Measurements from ENCODE around the gene OR14C36.
"Not testable (repeated sequence)": the region's sequence is repeated elsewhere in the genome, so short reads cannot be mapped to it uniquely, and the experiment has no call there.

Gene OR14C36, protein sequence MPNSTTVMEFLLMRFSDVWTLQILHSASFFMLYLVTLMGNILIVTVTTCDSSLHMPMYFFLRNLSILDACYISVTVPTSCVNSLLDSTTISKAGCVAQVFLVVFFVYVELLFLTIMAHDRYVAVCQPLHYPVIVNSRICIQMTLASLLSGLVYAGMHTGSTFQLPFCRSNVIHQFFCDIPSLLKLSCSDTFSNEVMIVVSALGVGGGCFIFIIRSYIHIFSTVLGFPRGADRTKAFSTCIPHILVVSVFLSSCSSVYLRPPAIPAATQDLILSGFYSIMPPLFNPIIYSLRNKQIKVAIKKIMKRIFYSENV

DNA sequence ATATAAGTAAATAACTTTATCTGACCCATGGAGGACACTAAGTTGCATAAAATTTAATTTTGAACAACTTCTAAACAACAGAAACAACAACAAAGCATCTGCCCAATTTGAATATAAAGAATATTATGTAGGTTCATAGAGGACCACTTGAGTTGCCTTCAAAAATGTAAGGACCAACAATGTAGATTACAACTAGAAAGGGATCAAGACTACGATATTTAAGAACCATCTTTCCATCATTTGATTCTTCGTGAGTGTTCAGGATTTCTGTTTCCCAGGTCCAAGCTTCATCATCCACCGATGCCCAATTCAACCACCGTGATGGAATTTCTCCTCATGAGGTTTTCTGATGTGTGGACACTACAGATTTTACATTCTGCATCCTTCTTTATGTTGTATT lies at the start of gene OR14C36:
Gene OR14C36, plus strand, starts transcription at position 301 of the 400 bp plus-strand sequence. Its CDS starts 0 bp downstream, at position 301.
- no peak for DNase-seq (ENCODE audit: low read depth)

- DNase-seq (ENCODE audit: low read depth) = no peak
Measured at GRCh38 chr1:248303324-248303723, 45.3 kb upstream of the OR14C36 start, which contains the start of gene OR2T12. Gene OR2T12, minus strand, starts transcription at chr1:248303424. Its CDS starts 7,846 bp downstream, at chr1:248295578.

GRCh38 chr1:248305672-248306071 lies 42.9 kb upstream of the OR14C36 start:
- DNase-seq (ENCODE audit: low read depth) = not testable (repeated sequence)

DNA sequence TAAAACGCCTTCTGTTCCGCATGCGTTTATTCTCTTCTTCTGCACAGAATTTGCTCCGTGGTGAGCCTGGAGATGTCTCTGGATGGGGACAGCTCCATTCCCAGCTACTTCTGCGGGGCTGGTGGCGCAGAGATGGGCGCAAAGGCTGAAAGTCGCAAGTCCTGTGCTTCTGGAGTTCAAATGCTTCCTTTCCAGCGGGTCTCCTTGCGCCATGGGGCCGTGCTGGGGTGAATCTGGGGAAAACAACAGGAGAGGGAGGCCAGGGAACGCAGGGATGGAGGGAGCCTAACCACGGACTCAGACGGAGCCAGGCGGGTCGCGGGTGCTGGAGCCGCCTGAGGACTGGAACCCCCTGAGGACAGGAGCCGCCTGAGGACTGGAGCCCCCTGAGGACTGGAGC lies 42.5 kb upstream of the OR14C36 start:
- DNase-seq (ENCODE audit: low read depth) = no peak

DNA sequence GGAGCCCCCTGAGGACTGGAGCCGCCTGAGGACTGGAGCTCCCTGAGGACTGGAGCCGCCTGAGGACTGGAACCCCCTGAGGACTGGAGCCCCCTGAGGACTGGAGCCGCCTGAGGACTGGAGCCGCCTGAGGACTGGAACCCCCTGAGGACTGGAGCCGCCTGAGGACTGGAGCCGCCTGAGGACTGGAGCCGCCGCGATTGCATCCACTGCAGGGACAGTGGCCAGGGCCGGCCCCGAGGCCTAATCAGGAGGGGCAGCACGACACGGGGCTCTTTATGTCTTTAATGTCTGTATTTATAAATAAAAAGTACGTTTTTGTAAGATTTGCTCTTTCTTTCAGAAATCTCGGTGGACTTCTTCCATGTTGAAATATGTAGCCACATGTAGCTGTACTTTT lies 41.8 kb upstream of the OR14C36 start:
- not testable (repeated sequence) for DNase-seq (ENCODE audit: low read depth)

- DNase-seq (ENCODE audit: low read depth) = no peak
Measured at GRCh38 chr1:248316796-248317195, 31.8 kb upstream of the OR14C36 start.

- DNase-seq (ENCODE audit: low read depth) = no peak
Measured at GRCh38 chr1:248324468-248324867, 24.1 kb upstream of the OR14C36 start, which contains the start of gene OR2M7. Gene OR2M7, minus strand, starts transcription at chr1:248324568. Its CDS starts 0 bp downstream, at chr1:248324568.

DNA sequence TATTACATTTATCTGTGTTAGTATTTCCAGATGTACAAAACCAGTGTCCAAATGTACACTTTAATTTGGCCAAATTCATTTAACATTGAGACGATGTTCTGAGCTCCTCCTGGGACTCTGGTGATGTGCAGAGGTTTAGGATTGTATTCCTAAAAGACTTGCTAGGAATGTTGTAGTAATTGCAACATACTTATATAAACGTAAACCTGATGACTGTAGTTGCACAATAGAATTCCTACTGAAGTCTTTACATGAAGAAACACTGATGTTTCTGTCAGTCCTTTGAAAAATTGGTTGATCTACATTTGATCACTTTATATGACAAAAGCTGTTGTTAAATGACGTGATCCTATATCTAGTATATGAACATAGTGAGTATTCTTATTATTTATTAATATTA lies 5.1 kb upstream of the OR14C36 start:
- no peak for DNase-seq (ENCODE audit: low read depth)

DNA sequence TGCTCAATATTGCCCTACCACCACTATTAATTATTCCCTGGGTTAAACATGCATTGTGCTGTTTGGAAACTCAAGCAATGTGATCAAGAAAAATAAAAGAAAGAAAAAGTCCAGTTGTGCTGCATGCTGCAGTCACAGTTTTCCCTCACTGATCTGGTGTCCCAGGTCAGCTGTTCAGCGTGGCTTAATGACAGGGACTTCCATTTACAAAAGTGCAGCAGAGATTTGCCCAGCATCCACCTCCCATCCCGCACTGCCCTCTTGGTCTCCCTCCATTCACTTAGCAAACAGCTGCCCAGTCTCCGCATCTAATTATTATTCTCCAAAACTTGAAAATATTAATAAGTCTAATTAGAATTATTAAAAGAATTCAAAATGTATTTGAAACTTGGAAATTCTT lies 10.8 kb downstream of the OR14C36 start:
- no peak for DNase-seq (ENCODE audit: low read depth)

- DNase-seq (ENCODE audit: low read depth) = no peak
Measured at GRCh38 chr1:248361121-248361715, 12.6 kb downstream of the OR14C36 start, which contains the start of gene OR2T4. Gene OR2T4, plus strand, starts transcription at chr1:248361665. Its CDS starts 0 bp downstream, at chr1:248361665.

DNA sequence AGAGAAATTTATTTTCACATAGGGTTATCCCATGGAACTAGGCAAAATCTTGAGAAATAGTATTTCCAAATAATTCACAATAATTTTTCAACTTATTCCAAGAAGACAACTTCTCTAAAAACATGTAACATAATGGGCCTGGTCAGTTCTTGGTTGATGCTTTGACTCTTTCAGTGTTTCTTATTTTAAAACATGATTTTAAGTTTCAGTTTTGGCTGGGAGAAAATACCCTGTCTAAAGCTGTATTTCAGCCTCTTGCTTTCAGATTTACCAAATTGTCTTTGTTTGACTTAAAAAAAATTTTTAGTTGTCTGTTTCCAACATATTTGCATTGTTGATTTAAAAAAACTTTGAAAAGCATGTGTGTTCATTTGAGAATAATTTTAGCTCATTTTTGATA lies 18.0 kb downstream of the OR14C36 start:
- DNase-seq (ENCODE audit: low read depth) = no peak

- no peak for DNase-seq (ENCODE audit: low read depth)
Measured at GRCh38 chr1:248372394-248372793, 23.8 kb downstream of the OR14C36 start.

DNA sequence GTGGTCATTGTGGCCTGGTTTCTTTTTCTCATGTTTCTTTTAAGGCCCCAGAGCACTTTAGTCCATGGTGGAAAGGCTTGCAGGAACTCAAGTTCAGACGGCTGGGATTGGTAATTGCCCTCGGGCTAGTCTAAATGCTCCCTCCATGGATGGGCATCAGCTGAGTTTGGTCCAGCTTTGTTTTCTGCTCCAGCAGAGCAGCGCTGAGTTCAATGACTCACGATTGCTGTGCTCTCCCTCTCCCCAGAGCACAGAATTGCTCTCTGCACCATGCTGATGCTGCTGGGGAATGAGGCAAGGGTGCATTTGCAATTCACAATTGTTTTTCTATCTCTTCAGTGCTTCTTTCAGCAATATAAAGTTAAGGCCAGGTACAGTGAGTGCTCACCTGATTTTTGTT lies 25.2 kb downstream of the OR14C36 start:
- DNase-seq (ENCODE audit: low read depth) = no peak

DNA sequence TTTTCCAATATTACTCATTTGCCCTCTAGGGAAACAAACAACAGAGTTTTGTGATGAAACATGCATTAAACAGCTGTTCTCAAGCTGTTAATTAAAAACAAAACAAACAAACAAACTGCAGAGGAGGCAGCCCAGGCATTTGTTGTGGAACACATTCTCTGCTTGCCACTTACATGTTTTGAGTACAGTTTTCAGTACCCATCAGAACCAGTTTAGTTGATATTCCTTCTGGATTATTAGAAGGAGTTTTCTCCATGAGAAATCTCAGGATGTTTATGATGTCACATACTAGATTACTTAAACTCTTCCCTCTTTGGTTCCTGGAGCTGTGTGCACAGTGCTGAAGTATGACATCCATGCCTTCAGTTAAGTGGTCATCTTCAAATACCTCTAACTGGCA lies 26.9 kb downstream of the OR14C36 start, which contains the start of gene OR2T6:
Gene OR2T6, plus strand, starts transcription at position 301 of the 400 bp plus-strand sequence. CDS start 11,863 bp downstream, outside the sequence.
- DNase-seq (ENCODE audit: low read depth) = no peak

GRCh38 chr1:248376916-248377315 lies 28.3 kb downstream of the OR14C36 start:
- DNase-seq (ENCODE audit: low read depth) = no peak

DNA sequence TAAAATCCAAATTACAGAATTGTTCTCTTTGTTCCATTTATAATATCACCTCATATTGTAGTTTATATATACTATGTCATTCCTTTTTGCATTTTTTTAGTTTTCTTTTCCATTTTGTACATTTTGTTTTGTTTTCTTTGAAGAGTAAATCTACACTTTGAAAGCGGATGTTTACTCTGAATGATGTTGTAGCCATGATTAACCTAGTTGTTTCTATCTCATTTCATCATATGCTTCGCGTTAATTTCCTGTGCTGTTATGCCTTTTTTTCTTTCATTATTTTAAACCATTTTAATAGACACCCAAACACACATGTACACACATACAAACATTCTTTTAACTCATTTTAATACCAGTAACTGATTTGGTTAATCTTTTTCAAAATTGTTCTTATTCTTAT lies 32.3 kb downstream of the OR14C36 start:
- no peak for DNase-seq (ENCODE audit: low read depth)

GRCh38 chr1:248388426-248388825 lies 39.9 kb downstream of the OR14C36 start:
- no peak for DNase-seq (ENCODE audit: low read depth)

GRCh38 chr1:248393050-248393449 lies 44.5 kb downstream of the OR14C36 start:
- DNase-seq (ENCODE audit: low read depth) = no peak

Data from HS-27A (cell line).